ENCODE results near the gene ZNF469. TPM values are rescaled to one million over a fixed set of nuclear protein-coding genes. Genes with fewer than 3 reads are reported as not detected.

ZNF469 gene
- total RNA-seq, 1 experiment from 2014 or later: 2.9 TPM

GRCh38 chr16:88387941-88388627 is 5.3 kb downstream of the ZNF469 start:
- DNase-seq (ENCODE audit: extremely low read depth, low read depth): no peak

DNA sequence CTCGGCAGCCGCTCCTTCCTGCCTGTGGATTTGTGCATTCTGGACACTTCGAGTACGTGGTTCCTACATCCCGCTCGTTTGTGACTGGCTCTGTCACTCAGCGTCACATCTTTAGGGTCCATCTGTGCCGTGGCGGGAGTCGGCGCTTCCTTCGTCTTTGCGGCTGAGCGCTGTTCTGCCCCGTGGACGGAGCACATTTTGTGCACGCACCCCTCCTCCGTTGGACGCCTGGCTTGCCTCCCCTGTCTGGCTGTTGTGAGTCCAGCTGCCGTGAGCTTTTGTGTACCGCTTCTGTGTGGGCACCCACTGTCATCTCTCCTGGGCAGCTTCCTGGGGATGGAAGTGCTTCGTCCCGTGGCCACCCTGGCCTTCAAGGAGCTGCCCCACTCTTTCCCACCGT is 6.4 kb downstream of the ZNF469 start:
- DNase-seq (ENCODE audit: extremely low read depth, low read depth): no peak

DNA sequence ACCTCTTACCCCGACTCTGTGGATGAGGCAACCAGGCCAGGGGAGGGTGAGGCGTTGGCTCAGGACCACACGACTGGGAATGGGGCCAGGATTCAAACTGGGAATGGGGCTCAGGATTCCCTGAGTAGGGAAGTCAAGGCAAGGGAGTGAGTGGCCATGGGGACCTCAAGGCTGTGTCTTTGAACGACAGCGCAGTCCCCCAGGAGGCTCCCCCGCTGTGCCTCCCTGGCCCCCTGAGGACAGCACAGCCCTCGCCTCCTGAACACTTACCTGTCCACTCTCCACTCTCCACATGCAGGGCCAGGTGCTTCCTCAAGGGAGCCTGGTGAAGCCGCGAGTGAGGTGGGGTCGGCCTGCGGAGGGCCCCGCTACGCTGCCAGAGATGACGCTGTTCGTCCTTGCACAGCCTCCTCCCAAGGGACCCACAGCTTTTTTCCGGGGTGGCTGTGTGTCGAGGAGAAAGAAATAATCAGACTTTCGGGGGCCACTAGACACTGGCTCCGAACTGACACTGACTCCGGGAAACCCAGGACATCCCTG is 6.9 kb downstream of the ZNF469 start:
- no peak for DNase-seq (ENCODE audit: extremely low read depth, low read depth)

DNA sequence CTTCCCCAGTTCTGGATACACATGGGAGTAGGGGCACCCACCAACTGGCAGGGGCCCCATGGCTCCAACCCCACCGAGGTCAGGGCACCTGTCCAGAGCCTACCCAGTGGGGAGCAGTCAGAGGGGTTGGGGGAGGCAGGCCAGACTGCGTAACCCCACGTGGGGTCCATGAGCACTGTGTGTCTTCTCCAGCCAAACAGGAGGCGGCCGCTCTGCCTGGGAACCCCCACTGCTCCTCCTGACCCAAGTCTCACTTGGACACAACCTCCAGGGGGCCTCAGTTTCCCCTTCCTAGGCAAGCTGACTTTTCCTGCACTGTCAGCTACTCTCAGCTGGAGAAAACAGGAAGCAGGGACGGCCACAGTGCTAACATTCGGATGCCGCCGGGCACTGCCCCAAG is 7.5 kb downstream of the ZNF469 start:
- no peak for DNase-seq (ENCODE audit: extremely low read depth, low read depth)

GRCh38 chr16:88390735-88391134 is 8.0 kb downstream of the ZNF469 start:
- no peak for DNase-seq (ENCODE audit: extremely low read depth, low read depth)

GRCh38 chr16:88391144-88391850 is 8.5 kb downstream of the ZNF469 start:
- DNase-seq (ENCODE audit: extremely low read depth, low read depth): no peak

- no peak for DNase-seq (ENCODE audit: extremely low read depth, low read depth)
These were observed 9.4 kb downstream of the ZNF469 start for GRCh38 chr16:88392111-88392510.

- no peak for DNase-seq (ENCODE audit: extremely low read depth, low read depth)
These were observed 9.9 kb downstream of the ZNF469 start for GRCh38 chr16:88392616-88393015.

GRCh38 chr16:88393034-88393433 is 10.3 kb downstream of the ZNF469 start:
- DNase-seq (ENCODE audit: extremely low read depth, low read depth): no peak

- no peak for DNase-seq (ENCODE audit: extremely low read depth, low read depth)
These were observed 10.8 kb downstream of the ZNF469 start for GRCh38 chr16:88393571-88393970.

- no peak for DNase-seq (ENCODE audit: extremely low read depth, low read depth)
These were observed 11.7 kb downstream of the ZNF469 start for GRCh38 chr16:88394426-88394825.

GRCh38 chr16:88395669-88396584 is 13.2 kb downstream of the ZNF469 start:
- no peak for DNase-seq (ENCODE audit: extremely low read depth, low read depth)

DNA sequence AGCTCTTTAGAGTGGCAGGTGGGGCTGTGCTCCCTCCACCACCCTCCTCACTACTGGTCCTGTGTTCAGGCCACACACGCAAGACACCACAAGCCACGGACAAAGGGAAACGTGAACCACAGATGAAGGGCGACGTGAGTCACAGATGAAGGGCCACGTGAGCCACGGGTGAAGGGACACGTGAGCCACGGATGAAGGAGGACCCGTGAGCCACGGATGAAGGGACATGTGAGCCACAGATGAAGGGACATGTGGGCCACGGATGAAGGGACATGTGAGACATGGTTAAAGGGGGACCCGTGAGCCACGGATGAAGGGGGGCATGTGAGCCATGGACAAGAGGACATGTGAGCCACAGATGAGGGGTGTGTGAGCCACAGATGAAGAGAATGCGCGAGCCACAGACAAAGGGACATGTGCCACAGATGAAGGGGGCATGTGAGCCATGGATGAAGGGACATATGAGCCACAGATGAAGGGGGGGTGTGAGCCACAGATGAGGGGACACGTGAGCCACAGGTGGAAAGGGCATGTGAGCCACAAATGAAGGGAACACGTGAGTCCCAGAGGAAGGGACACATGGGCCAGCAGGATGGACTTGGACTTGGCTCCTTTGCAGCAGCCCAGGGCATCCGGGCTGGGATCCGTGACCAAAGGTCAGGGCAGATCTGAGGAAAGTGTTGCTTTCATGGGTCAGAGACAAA is 15.6 kb downstream of the ZNF469 start:
- DNase-seq (ENCODE audit: extremely low read depth, low read depth): no peak

DNA sequence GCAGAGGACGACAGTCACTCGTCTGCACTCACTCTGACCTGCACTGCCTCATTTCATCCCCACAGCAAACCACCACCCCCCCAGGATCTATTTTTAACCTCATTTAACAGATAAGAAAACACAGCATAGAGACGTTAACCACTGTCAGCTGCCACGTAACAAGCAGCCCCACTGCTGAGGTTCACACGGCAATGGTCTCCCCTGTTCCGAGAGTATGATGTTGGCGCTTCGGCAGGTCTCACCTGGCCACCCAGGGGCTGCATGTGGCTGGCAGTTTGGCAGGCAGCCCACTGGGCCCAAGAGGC is 16.1 kb downstream of the ZNF469 start:
- no peak for DNase-seq (ENCODE audit: extremely low read depth, low read depth)

DNA sequence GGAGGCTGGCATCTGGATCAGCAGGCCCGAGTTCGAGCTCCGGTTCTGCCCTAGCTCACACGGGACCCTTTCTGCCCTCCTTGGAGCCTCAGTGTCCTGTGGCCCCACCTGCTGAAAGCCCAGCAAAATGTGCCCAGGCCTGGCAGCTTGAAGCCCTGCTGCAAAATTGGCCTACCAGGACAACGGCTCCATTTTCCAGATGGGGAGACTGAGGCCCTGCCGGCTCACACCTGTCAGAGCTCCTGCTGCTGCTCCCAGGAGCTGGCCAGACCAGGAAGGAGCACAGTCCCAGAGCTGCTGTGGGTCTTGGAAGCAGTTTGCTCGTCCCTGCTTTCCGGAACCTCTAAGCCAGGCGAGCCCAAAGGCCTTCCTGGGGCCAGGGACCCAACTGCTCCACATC is 17.4 kb downstream of the ZNF469 start:
- DNase-seq (ENCODE audit: extremely low read depth, low read depth): no peak

DNA sequence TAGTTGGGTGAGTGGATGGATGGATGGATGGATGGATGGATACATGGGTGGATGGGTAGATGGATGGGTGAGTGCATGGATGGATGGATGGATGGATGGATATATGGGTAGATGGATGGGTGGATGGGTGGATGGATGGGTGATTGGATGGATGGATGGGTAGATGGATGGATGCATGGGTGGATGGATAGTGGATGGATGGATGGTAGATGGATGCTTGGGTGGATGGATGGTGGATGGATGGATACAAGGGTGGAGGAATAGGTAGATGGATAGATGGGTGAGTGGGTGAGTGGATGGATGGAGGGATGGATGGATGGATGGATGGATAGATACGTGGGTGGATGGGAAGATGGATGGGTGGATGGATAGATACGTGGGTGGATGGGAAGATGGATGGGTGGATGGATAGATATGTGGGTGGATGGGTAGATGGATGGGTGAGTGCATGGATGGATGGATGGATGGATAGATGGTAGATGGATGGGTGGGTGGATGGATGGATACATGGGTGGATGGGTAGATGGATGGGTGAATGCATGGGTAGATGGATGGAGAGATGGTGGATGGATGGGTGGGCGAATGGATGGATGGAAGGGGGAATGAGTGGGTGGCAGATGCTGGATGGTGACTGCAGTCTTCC is 19.0 kb downstream of the ZNF469 start:
- no peak for DNase-seq (ENCODE audit: extremely low read depth, low read depth)

GRCh38 chr16:88402551-88403240 is 19.9 kb downstream of the ZNF469 start:
- DNase-seq (ENCODE audit: extremely low read depth, low read depth): no peak

DNA sequence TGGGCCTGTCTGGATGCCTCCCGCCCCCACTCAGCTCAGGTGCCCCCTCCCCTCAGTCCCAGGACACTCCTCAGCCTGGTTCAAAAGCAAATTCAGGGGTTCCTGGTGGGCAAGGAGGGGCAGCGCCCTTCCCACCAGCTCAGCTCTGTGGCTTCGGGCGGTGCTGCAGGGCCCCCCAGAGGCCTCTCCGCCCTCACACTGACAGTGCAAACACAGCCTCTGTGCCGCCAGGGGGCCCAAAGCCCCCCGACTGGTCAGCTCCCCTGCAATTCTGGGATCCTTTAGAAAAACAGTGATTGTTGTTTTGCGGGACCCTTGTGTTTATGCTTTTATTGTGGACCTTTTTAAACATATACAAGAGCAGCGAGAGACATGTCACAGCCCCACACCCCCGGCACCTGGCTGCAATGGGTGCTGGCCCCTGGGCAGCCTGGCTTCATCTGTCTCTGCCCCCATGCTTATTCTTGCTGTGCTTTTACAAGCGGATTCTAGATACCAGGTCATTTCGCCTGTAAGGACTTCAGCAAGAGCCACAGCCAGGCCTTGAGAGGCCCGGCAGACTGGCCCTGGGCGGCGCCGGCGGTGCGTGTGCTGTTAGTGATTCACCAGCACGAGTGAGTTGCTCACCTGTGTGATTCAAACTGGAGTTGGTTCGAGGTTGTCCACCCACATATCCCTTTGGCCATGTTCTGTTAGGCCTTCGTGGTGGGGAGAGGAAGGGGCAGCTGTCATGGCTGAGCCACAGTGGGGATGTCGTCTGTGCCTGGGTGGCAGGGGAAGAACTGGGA is 21.2 kb downstream of the ZNF469 start:
- no peak for DNase-seq (ENCODE audit: extremely low read depth, low read depth)

DNA sequence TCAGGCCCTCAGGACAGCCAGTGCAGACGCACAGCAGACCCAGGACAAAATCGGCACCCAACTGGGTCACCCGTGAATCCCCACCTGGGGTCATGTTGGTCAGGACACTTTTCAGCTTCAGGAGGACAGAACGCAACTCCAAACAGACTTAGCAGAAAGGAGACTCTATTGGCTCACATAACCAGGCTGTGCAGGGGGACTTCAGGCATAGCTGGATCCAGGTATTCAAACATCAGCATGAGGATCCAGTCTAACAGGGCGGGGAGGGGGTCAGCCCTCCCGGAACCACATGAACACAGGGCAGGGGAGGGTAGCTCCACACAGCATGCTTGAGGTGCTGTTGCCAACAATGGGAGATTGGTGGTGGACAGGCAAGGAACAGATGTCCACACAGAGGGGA is 22.0 kb downstream of the ZNF469 start:
- no peak for DNase-seq (ENCODE audit: extremely low read depth, low read depth)
